HG02943 (cell line): ENCODE results near the gene PKP1.

Experiments used
- ATAC-seq: cut with Tn5 transposase; IDR thresholded peaks from one replicate; pipeline ENCODE4 v1.9.1; 2021; ENCODE audit warnings: mild to moderate bottlenecking, low read depth, moderate library complexity; ENCODE audit not compliant: unreplicated experiment

PKP1 gene

GRCh38 chr1:201279313-201279712 is 4.0 kb upstream of the PKP1 start:
- ATAC-seq = no peak

GRCh38 chr1:201280884-201281283 is 2.4 kb upstream of the PKP1 start:
- ATAC-seq = no peak

GRCh38 chr1:201281573-201281972 is 1.7 kb upstream of the PKP1 start:
- no peak for ATAC-seq

GRCh38 chr1:201282216-201282615 is 1.1 kb upstream of the PKP1 start:
- no peak for ATAC-seq

- ATAC-seq = no peak
Observed at GRCh38 chr1:201283836-201284553, 689 bp downstream of the PKP1 start.

- no peak for ATAC-seq
Observed at GRCh38 chr1:201284636-201285035, 1.3 kb downstream of the PKP1 start.

- no peak for ATAC-seq
Observed at GRCh38 chr1:201285846-201286245, 2.5 kb downstream of the PKP1 start.

GRCh38 chr1:201286445-201286844 is 3.1 kb downstream of the PKP1 start:
- no peak for ATAC-seq

GRCh38 chr1:201288007-201288406 is 4.7 kb downstream of the PKP1 start:
- ATAC-seq = no peak

GRCh38 chr1:201288765-201289164 is 5.5 kb downstream of the PKP1 start:
- ATAC-seq = no peak

- ATAC-seq = no peak
Observed at GRCh38 chr1:201290551-201290950, 7.2 kb downstream of the PKP1 start.

GRCh38 chr1:201291916-201292315 is 8.6 kb downstream of the PKP1 start:
- no peak for ATAC-seq

GRCh38 chr1:201294876-201295275 is 11.6 kb downstream of the PKP1 start:
- ATAC-seq = no peak

GRCh38 chr1:201295346-201295745 is 12.0 kb downstream of the PKP1 start:
- no peak for ATAC-seq

GRCh38 chr1:201295861-201296260 is 12.6 kb downstream of the PKP1 start:
- no peak for ATAC-seq

- ATAC-seq = no peak
Observed at GRCh38 chr1:201296352-201296751, 13.0 kb downstream of the PKP1 start.

- no peak for ATAC-seq
Observed at GRCh38 chr1:201298396-201299381, 15.4 kb downstream of the PKP1 start.

- ATAC-seq = no peak
Observed at GRCh38 chr1:201299968-201300367, 16.7 kb downstream of the PKP1 start.

- no peak for ATAC-seq
Observed at GRCh38 chr1:201300641-201301040, 17.3 kb downstream of the PKP1 start.

GRCh38 chr1:201302163-201303152 is 19.2 kb downstream of the PKP1 start:
- no peak for ATAC-seq
